ENCODE results near the gene HNRNPDL.

DNA sequence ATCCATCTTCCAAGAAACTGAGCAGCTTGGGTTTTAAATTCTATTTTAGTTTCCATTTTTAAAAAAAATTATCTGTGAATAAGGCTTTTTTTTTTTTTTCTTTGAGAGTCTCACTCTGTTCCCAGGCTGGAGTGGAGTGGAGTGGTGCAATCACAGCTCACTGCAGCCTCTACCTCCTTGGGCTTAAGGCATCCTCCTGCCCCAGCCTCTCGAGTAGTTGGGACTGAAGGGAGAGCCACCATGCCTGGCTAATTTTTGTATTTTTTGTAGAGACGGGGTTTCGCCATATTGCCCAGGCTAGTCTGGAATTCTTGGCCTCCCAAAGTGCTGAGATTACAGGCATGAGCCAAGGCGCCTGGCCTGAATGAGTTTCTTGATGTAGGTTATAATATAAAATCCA is 1.6 kb upstream of the HNRNPDL start:
- TF ChIP-seq, protein P1, sequence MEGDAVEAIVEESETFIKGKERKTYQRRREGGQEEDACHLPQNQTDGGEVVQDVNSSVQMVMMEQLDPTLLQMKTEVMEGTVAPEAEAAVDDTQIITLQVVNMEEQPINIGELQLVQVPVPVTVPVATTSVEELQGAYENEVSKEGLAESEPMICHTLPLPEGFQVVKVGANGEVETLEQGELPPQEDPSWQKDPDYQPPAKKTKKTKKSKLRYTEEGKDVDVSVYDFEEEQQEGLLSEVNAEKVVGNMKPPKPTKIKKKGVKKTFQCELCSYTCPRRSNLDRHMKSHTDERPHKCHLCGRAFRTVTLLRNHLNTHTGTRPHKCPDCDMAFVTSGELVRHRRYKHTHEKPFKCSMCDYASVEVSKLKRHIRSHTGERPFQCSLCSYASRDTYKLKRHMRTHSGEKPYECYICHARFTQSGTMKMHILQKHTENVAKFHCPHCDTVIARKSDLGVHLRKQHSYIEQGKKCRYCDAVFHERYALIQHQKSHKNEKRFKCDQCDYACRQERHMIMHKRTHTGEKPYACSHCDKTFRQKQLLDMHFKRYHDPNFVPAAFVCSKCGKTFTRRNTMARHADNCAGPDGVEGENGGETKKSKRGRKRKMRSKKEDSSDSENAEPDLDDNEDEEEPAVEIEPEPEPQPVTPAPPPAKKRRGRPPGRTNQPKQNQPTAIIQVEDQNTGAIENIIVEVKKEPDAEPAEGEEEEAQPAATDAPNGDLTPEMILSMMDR (IDR thresholded peaks at IDR 0.05), result no peak
- TF ChIP-seq TEAD4 (IDR thresholded peaks at IDR 0.05; ENCODE audit: borderline replicate concordance, insufficient read depth), result no peak
- TF ChIP-seq FOSL2 (IDR thresholded peaks at IDR 0.05; ENCODE audit: borderline replicate concordance, low read depth), result no peak
- TF ChIP-seq MXI1 (IDR thresholded peaks at IDR 0.05; ENCODE audit: low read depth, low read length), result no peak
- TF ChIP-seq TAF1 (IDR thresholded peaks at IDR 0.05; ENCODE audit: borderline replicate concordance, low read depth, low read length), result no peak

Data from SK-N-SH (cell line).